PFSK-1 (cell line): ENCODE data around the gene SYNJ2.

Experiments
- FOXP2 ChIP-seq: optimal IDR thresholded peaks from 2 replicates; pipeline ENCODE3; 2011; ENCODE audit warnings: borderline replicate concordance, control low read depth, inconsistent platforms; ENCODE audit not compliant: insufficient read depth; ENCODE audit errors: extremely low read length, extremely low read depth
- POLR2AphosphoS5 ChIP-seq: IDR thresholded peaks from 2 replicates; pipeline ENCODE4 v1.6.1; 2012; ENCODE audit warnings: low read depth, mild to moderate bottlenecking, control low read depth, low read length, moderate library complexity
- REST ChIP-seq, 2 experiments: IDR thresholded peaks; 2 replicates each; pipeline versions ENCODE4 v1.6.1 to v1.8.0; 2011 to 2012; ENCODE audit warnings: low read depth in 2 of 2, low read length in 2 of 2, control low read depth in 1 of 2, inconsistent platforms in 1 of 2, mild to moderate bottlenecking in 1 of 2, moderate library complexity in 1 of 2; ENCODE audit not compliant: insufficient read depth in 1 of 2
- SIN3A ChIP-seq: IDR thresholded peaks from 2 replicates; pipeline ENCODE4 v1.6.1; 2012; ENCODE audit warnings: mild to moderate bottlenecking, low read length, moderate library complexity, borderline replicate concordance; ENCODE audit not compliant: insufficient read depth
- TAF1 ChIP-seq: IDR thresholded peaks from 2 replicates; pipeline ENCODE4 v1.6.1; 2012; ENCODE audit warnings: low read length, control low read depth, borderline replicate concordance; ENCODE audit not compliant: insufficient read depth

GRCh38 chr6:157961153-157961831 lies 20.4 kb upstream of the SYNJ2 start:
- TF ChIP-seq POLR2AphosphoS5 (no peak), SIN3A (no peak), TAF1 (no peak), FOXP2 (no peak), REST (IDR thresholded peaks at IDR 0.05; ENCODE audit: insufficient read depth in 1 of 2, low read depth in 2 of 2, low read length in 2 of 2) (no peak)
